ENCODE results near the gene IGFBP1.

DNA sequence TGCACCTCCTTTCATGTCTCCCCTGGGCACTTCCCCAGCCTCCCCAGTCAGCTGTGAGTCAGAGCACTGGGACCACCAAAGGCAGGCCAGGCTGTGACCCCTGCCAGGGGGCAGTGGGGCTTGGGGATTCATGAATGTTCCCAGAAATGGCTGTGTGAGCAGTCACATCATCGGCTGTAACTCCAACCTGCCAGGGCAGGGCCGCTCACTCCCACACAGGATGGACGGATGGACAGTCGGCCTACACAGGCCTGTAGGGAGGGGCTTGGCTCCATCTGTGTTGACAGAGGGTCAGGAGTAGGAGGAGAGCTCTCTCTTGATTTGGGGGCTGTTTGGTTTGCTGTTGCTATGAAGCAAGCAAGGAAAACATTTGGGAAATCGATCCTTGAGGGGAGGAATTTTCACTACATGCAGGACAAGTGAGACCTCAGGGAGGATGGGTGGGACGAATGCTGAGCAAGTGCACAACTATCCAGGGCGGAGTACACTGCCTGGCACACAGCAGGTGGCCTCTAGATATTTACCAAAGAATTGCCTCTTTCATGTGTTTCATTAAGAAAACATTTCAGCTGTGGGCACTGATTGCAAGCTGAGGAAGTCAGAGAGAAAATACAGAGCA, 2.9 kb upstream of the IGFBP1 start:
- TF ChIP-seq, protein P1, sequence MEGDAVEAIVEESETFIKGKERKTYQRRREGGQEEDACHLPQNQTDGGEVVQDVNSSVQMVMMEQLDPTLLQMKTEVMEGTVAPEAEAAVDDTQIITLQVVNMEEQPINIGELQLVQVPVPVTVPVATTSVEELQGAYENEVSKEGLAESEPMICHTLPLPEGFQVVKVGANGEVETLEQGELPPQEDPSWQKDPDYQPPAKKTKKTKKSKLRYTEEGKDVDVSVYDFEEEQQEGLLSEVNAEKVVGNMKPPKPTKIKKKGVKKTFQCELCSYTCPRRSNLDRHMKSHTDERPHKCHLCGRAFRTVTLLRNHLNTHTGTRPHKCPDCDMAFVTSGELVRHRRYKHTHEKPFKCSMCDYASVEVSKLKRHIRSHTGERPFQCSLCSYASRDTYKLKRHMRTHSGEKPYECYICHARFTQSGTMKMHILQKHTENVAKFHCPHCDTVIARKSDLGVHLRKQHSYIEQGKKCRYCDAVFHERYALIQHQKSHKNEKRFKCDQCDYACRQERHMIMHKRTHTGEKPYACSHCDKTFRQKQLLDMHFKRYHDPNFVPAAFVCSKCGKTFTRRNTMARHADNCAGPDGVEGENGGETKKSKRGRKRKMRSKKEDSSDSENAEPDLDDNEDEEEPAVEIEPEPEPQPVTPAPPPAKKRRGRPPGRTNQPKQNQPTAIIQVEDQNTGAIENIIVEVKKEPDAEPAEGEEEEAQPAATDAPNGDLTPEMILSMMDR (IDR thresholded peaks at IDR 0.05) = no peak
- no peak for TF ChIP-seq POLR2A (IDR thresholded peaks at IDR 0.05)
